ENCODE measurements around the gene B3GNT3. TPM values are rescaled to one million over a fixed set of nuclear protein-coding genes. Genes with fewer than 3 reads are reported as not detected.
A peak's percentile ranks its signal among the peaks of the same experiment; 100 is the strongest.

B3GNT3 gene
- total RNA-seq, 2 donors from 2014 or later, result 108 to 132 TPM

DNA sequence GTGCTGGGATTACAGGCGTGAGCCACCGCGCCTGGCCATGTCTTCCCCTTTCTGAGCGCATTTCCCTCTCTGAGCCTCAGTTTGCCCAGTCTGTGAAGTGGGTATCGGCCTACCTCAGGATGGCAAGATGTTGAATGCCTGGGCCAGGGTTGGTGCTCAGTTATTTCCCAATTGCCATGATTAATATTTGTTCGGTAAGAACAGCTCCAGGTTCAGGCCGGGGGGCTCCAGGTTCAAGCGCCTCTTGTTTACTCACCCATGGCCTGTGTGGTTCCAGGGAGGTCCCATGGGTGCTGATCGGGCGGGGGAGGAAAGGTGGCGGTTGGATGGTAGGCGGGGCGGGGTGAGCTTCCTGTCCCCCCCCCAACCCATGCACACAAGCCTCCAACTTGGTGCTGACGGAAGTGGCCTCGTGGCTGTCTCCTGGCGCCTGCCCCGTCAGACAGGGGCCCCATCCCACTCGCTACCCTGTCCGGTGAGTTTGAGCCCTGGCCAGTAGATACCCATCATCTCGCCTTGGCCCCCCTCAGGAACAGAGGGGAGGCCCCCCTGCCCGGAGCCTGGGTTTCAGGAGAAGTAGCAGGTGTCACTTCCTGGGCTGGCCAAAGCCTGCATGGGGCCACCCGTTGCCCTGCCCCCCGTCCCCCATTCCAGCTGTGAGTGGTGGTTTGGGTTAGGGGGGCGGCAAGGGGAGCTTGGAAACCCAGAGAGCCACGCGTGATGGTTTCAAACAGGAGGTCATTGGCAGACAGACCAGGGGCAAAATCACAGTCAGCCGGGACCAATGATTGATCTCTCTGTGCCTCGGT is 43.6 kb upstream of the B3GNT3 start, which contains the start of gene FCHO1:
Gene FCHO1 (plus strand): TSS at position 375 of the 809 bp plus-strand sequence. CDS start 3,688 bp downstream, outside the sequence.
- peak; percentile 58 for DNase-seq
- H3K9me3 ChIP-seq, result no peaks in the 10 kb centered on the region
- H3K36me3 ChIP-seq, result no peaks in the 10 kb centered on the region
- H3K4me3 ChIP-seq, result peak within 1 kb of the TSS; percentile 18
- no peaks in the 10 kb centered on the region for H3K4me1 ChIP-seq
- TF ChIP-seq, protein P1, sequence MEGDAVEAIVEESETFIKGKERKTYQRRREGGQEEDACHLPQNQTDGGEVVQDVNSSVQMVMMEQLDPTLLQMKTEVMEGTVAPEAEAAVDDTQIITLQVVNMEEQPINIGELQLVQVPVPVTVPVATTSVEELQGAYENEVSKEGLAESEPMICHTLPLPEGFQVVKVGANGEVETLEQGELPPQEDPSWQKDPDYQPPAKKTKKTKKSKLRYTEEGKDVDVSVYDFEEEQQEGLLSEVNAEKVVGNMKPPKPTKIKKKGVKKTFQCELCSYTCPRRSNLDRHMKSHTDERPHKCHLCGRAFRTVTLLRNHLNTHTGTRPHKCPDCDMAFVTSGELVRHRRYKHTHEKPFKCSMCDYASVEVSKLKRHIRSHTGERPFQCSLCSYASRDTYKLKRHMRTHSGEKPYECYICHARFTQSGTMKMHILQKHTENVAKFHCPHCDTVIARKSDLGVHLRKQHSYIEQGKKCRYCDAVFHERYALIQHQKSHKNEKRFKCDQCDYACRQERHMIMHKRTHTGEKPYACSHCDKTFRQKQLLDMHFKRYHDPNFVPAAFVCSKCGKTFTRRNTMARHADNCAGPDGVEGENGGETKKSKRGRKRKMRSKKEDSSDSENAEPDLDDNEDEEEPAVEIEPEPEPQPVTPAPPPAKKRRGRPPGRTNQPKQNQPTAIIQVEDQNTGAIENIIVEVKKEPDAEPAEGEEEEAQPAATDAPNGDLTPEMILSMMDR (IDR thresholded peaks at IDR 0.05), result no peak
- intact Hi-C loops (cut with DNase I), result no loop called here
- H3K27me3 ChIP-seq, result no peaks in the 10 kb centered on the region
- peak within 1 kb of the TSS; percentile 44 for H3K27ac ChIP-seq
- H3K9ac ChIP-seq (ENCODE audit: low read depth in 2 of 2, low read length in 2 of 2), result peak within 1 kb of the TSS; percentile 12 to 16

GRCh38 chr19:17751912-17752273 is 43.0 kb upstream of the B3GNT3 start:
- H3K9ac ChIP-seq (ENCODE audit: low read depth in 2 of 2, low read length in 2 of 2), result peak overlapping the region in 1 of 2 donors; percentile 12
- H3K4me3 ChIP-seq, result peak overlapping the region; percentile 18
- no peaks in the 10 kb centered on the region for H3K4me1 ChIP-seq
- no peak for DNase-seq
- H3K27ac ChIP-seq, result peak overlapping the region; percentile 44
- H3K9me3 ChIP-seq, result no peaks in the 10 kb centered on the region
- intact Hi-C loops (cut with DNase I), result no loop called here
- no peaks in the 10 kb centered on the region for H3K36me3 ChIP-seq
- TF ChIP-seq, protein P1 (IDR thresholded peaks at IDR 0.05), result no peak
- no peaks in the 10 kb centered on the region for H3K27me3 ChIP-seq

GRCh38 chr19:17752865-17753639 is 41.9 kb upstream of the B3GNT3 start:
- Histone ChIP-seq H3K9me3 (no peaks in the 10 kb centered on the region), H3K27ac (no peak overlapping the region)

GRCh38 chr19:17753976-17754375 is 41.0 kb upstream of the B3GNT3 start:
- DNase-seq, result no peak
- intact Hi-C loops (cut with DNase I), result no loop called here
- no peaks in the 10 kb centered on the region for H3K4me1 ChIP-seq
- H3K27ac ChIP-seq, result no peak overlapping the region
- no peaks in the 10 kb centered on the region for H3K36me3 ChIP-seq
- H3K9me3 ChIP-seq, result no peaks in the 10 kb centered on the region
- H3K9ac ChIP-seq (ENCODE audit: low read depth in 2 of 2, low read length in 2 of 2), result no peak overlapping the region
- TF ChIP-seq, protein P1 (IDR thresholded peaks at IDR 0.05), result no peak
- no peaks in the 10 kb centered on the region for H3K27me3 ChIP-seq
- no peak overlapping the region for H3K4me3 ChIP-seq

More at GRCh38 chr19:17752865-17753639, 41.9 kb upstream of the B3GNT3 start:
- Histone ChIP-seq H3K27me3 (no peaks in the 10 kb centered on the region), H3K36me3 (no peaks in the 10 kb centered on the region), H3K9ac (ENCODE audit: low read depth in 2 of 2, low read length in 2 of 2) (no peak overlapping the region), H3K4me3 (no peak overlapping the region), H3K4me1 (no peaks in the 10 kb centered on the region)
- no peak for DNase-seq
- intact Hi-C loops (cut with DNase I), result no loop called here
- TF ChIP-seq, protein P1 (IDR thresholded peaks at IDR 0.05), result no peak

GRCh38 chr19:17754634-17755442 is 40.1 kb upstream of the B3GNT3 start:
- Histone ChIP-seq H3K27me3 (no peaks in the 10 kb centered on the region), H3K4me3 (no peak overlapping the region), H3K9ac (ENCODE audit: low read depth in 2 of 2, low read length in 2 of 2) (no peak overlapping the region), H3K9me3 (no peaks in the 10 kb centered on the region), H3K27ac (no peak overlapping the region), H3K4me1 (no peaks in the 10 kb centered on the region), H3K36me3 (no peaks in the 10 kb centered on the region)
- TF ChIP-seq, protein P1 (IDR thresholded peaks at IDR 0.05), result no peak
- no peak for DNase-seq
- intact Hi-C loops (cut with DNase I), result no loop called here
